Endothelial cell of umbilical vein (primary cell): Measurements from ENCODE around the gene OR6C6. TPM values are rescaled to one million over a fixed set of nuclear protein-coding genes. Genes with fewer than 3 reads are reported as not detected.

Experiments used
- BruUV-seq: library from RNA; stranded (reverse); fragments of 400-500 nt; replicated peaks from 2 replicates; lab custom pipeline; 2021; lab: Mats Ljungman, UMichigan
- CTCF ChIA-PET: fragments of 300-600, 350-600 bp; sonication (Branson Sonifier 250); formaldehyde crosslinking; loops from one replicate; lab custom pipeline; 2021; ENCODE audit warnings: antibody characterized with exemption, inconsistent platforms; lab: Charles Lee
- POLR2A ChIA-PET: fragments of 300-600, 350-600 bp; sonication (Branson Sonifier 250); formaldehyde crosslinking; loops from one replicate; lab custom pipeline; 2021; ENCODE audit warnings: antibody characterized with exemption, inconsistent platforms; lab: Charles Lee
- DNase-seq: peaks from one replicate; pipeline ENCODE4 v3.0.0-alpha.2; 2011; ENCODE audit warnings: low read depth, low spot score
- FAIRE-seq: peaks from 2 replicates; lab custom pipeline; 2011; peaks lifted over from hg19 to GRCh38; lab: Jason Lieb, UNC
- H2AFZ ChIP-seq: 2 replicates; pipeline ENCODE4 v1.6.0; 2012; ENCODE audit warnings: low read depth, low read length, control low read depth, inconsistent platforms
- H3K27ac ChIP-seq: 2 replicates; pipeline ENCODE4 v1.5.1; 2011; ENCODE audit warnings: low read depth, mild to moderate bottlenecking, control low read depth, low read length, moderate library complexity; ENCODE audit not compliant: insufficient read depth
- H3K27me3 ChIP-seq, 2 experiments: 2 replicates each; pipeline versions ENCODE4 v1.6.0 to v1.6.1; 2011; ENCODE audit warnings: low read length in 2 of 2, mixed read lengths in 1 of 2; ENCODE audit not compliant: control insufficient read depth in 2 of 2, insufficient read depth in 2 of 2
- H3K36me3 ChIP-seq, 2 experiments: 2 replicates in 1 of 2; 3 replicates in 1 of 2; pipeline ENCODE4 v1.5.1; 2011; ENCODE audit warnings: low read length in 2 of 2, mild to moderate bottlenecking in 1 of 2, moderate library complexity in 1 of 2; ENCODE audit not compliant: control insufficient read depth in 2 of 2, insufficient read depth in 2 of 2; ENCODE audit errors: extremely low read depth in 1 of 2
- H3K4me1 ChIP-seq: 3 replicates; pipeline ENCODE4 v1.5.1; 2011; ENCODE audit warnings: mild to moderate bottlenecking, low read length; ENCODE audit not compliant: control insufficient read depth, insufficient read depth; ENCODE audit errors: extremely low read depth
- H3K4me2 ChIP-seq: 2 replicates; pipeline ENCODE4 v1.6.1; 2011; ENCODE audit warnings: low read length, control low read depth, mixed read lengths; ENCODE audit not compliant: insufficient read depth
- H3K4me3 ChIP-seq, 3 experiments: fragments of 200-600 bp in 1 of 3; sonication (generic), shearing (Covaris generic) in 1 of 3; replicated peaks in 1 of 3; 2 replicates each; pipeline ENCODE4 v1.5.1; 2011 to 2016; ENCODE audit warnings: control low read depth in 3 of 3, low read length in 3 of 3, mild to moderate bottlenecking in 2 of 3, inconsistent platforms in 1 of 3, low read depth in 1 of 3, moderate library complexity in 1 of 3; ENCODE audit not compliant: insufficient read depth in 1 of 3
- H3K79me2 ChIP-seq: 2 replicates; pipeline ENCODE4 v1.6.0; 2012; ENCODE audit warnings: low read length, inconsistent platforms; ENCODE audit not compliant: control insufficient read depth, insufficient read depth
- H3K9ac ChIP-seq: replicated peaks from 2 replicates; pipeline ENCODE3; 2011; ENCODE audit warnings: low read length, control low read depth; ENCODE audit not compliant: insufficient read depth; ENCODE audit errors: extremely low read depth
- H3K9me1 ChIP-seq: replicated peaks from 3 replicates; pipeline ENCODE4 v1.6.0; 2011; ENCODE audit warnings: mild to moderate bottlenecking, low read length; ENCODE audit not compliant: control insufficient read depth, insufficient read depth; ENCODE audit errors: extremely low read depth
- H3K9me3 ChIP-seq: replicated peaks from 2 replicates; pipeline ENCODE4 v1.5.1; 2012; ENCODE audit warnings: low read length, inconsistent platforms; ENCODE audit not compliant: control insufficient read depth, insufficient read depth
- H4K20me1 ChIP-seq: replicated peaks from 2 replicates; pipeline ENCODE3; 2011; ENCODE audit warnings: mild to moderate bottlenecking, low read length; ENCODE audit not compliant: control insufficient read depth, insufficient read depth; ENCODE audit errors: extremely low read depth
- EZH2 ChIP-seq: IDR thresholded peaks from 2 replicates; pipeline ENCODE4 v1.6.1; 2012; ENCODE audit warnings: borderline replicate concordance, low read depth, mild to moderate bottlenecking, moderate library complexity, low read length, inconsistent platforms; ENCODE audit not compliant: severe bottlenecking
- FOS ChIP-seq: IDR thresholded peaks from 2 replicates; pipeline ENCODE4 v1.6.1; 2011; ENCODE audit warnings: mild to moderate bottlenecking, low read length, moderate library complexity, borderline replicate concordance; ENCODE audit not compliant: insufficient read depth
- GATA2 ChIP-seq: IDR thresholded peaks from 2 replicates; pipeline ENCODE4 v1.7.0; 2011; ENCODE audit warnings: low read depth, mild to moderate bottlenecking, moderate library complexity, mixed read lengths, low read length; ENCODE audit not compliant: insufficient read length, insufficient read depth
- JUN ChIP-seq: IDR thresholded peaks from 2 replicates; pipeline ENCODE4 v1.6.1; 2011; ENCODE audit warnings: borderline replicate concordance, low read depth; ENCODE audit not compliant: insufficient read length, insufficient read depth
- MYC ChIP-seq: IDR thresholded peaks from one replicate; pipeline ENCODE4 v1.6.1; 2011; ENCODE audit warnings: mild to moderate bottlenecking, low read depth, low read length
- POLR2A ChIP-seq: IDR thresholded peaks from 2 replicates; pipeline ENCODE4 v1.6.1; 2012; ENCODE audit warnings: low read depth, mild to moderate bottlenecking, control low read depth, low read length
- POLR2AphosphoS5 ChIP-seq: IDR thresholded peaks from 2 replicates; pipeline ENCODE4 v1.6.1; 2012; ENCODE audit warnings: low read depth, mild to moderate bottlenecking, control low read depth, low read length, moderate library complexity; ENCODE audit not compliant: insufficient read depth
- dilution Hi-C: fragments of 300-500 bp; cut with MboI; formaldehyde crosslinking; loops from one replicate; pipeline ENCODE4 v1.15.0; 2019; ENCODE audit warnings: low sequenced_read_pairs; ENCODE audit not compliant: extremely low pct_ligation_motif_present
- intact Hi-C: fragments of 100-400 bp; cut with micrococcal nuclease; formaldehyde crosslinking; loops from one replicate; pipeline ENCODE4 v1.10.0; 2022
- polyA plus RNA-seq, 4 experiments: library from polyadenylated mRNA; depleted of rRNA in 3 of 4; stranded (reverse) in 3 of 4; unstranded in 1 of 4; fragments of >200 nt; gene quantifications; 2 replicates each; pipeline versions ENCODE4 v1.2.1 to v1.2.3, GENCODE V29; 2011 to 2012; ENCODE audit warnings: missing spikeins in 1 of 4
- total RNA-seq: library from RNA; stranded (reverse); gene quantifications from 2 replicates; pipeline ENCODE4 v1.2.3, GENCODE V29; 2021
- TF ChIP-seq, protein P1 (sequence below), 2 donors: IDR thresholded peaks; 1 replicate in 1 of 2; 2 replicates in 1 of 2; pipeline ENCODE4 v1.5.1; 2011; ENCODE audit warnings: low read length in 2 of 2, mild to moderate bottlenecking in 2 of 2, moderate library complexity in 2 of 2, control low read depth in 1 of 2, inconsistent platforms in 1 of 2, low read depth in 1 of 2; ENCODE audit not compliant: insufficient read depth in 1 of 2; ENCODE audit errors: extremely low read depth in 1 of 2
- TF ChIP-seq, protein P2 (sequence below): IDR thresholded peaks from 2 replicates; pipeline ENCODE4 v1.6.1; 2011; ENCODE audit not compliant: insufficient read depth, insufficient read length

The OR6C6 gene
- total and polyA plus RNA-seq, 2 donors (not counting 3 experiments of a cell fraction or from before 2014, with no cell fraction given), result not detected

GRCh38 chr12:55280991-55281390, 15.4 kb downstream of the OR6C6 start:
- Histone ChIP-seq H3K27me3 (no peaks in the 10 kb centered on the region), H3K9me1 (no peaks in the 10 kb centered on the region), H3K36me3 (no peaks in the 10 kb centered on the region), H3K9ac (no peak overlapping the region), H2AFZ (no peak overlapping the region), H4K20me1 (no peaks in the 10 kb centered on the region), H3K4me3 (no peak overlapping the region), H3K79me2 (no peaks in the 10 kb centered on the region), H3K4me1 (no peaks in the 10 kb centered on the region), H3K9me3 (no peaks in the 10 kb centered on the region), H3K4me2 (no peak overlapping the region), H3K27ac (no peak overlapping the region)
- no peak for FAIRE-seq
- BruUV-seq, result no TSS peak
- no peak for TF ChIP-seq POLR2A
- TF ChIP-seq, protein P1, sequence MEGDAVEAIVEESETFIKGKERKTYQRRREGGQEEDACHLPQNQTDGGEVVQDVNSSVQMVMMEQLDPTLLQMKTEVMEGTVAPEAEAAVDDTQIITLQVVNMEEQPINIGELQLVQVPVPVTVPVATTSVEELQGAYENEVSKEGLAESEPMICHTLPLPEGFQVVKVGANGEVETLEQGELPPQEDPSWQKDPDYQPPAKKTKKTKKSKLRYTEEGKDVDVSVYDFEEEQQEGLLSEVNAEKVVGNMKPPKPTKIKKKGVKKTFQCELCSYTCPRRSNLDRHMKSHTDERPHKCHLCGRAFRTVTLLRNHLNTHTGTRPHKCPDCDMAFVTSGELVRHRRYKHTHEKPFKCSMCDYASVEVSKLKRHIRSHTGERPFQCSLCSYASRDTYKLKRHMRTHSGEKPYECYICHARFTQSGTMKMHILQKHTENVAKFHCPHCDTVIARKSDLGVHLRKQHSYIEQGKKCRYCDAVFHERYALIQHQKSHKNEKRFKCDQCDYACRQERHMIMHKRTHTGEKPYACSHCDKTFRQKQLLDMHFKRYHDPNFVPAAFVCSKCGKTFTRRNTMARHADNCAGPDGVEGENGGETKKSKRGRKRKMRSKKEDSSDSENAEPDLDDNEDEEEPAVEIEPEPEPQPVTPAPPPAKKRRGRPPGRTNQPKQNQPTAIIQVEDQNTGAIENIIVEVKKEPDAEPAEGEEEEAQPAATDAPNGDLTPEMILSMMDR (IDR thresholded peaks at IDR 0.05; ENCODE audit: extremely low read depth in 1 of 2, insufficient read depth in 1 of 2, low read depth in 1 of 2, low read length in 2 of 2), result no peak
- no peak for TF ChIP-seq JUN
- no peak for TF ChIP-seq POLR2AphosphoS5
- TF ChIP-seq GATA2, result no peak
- TF ChIP-seq EZH2, result no peak
- TF ChIP-seq MYC, result no peak
- TF ChIP-seq, protein P2, sequence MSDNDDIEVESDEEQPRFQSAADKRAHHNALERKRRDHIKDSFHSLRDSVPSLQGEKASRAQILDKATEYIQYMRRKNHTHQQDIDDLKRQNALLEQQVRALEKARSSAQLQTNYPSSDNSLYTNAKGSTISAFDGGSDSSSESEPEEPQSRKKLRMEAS, result no peak
- no peak for TF ChIP-seq FOS
- dilution Hi-C loops (no loop called here), intact Hi-C loops (no loop called here)
- ChIA-PET CTCF (no interaction called here), POLR2A (no interaction called here)
- no peak for DNase-seq
